ENCODE data around the gene C1orf94.

- TF ChIP-seq POLR2A (IDR thresholded peaks at IDR 0.05): no peak
- no peak for TF ChIP-seq CTCF (IDR thresholded peaks at IDR 0.05)
Measured at GRCh38 chr1:34190692-34191091, 14.0 kb downstream of the C1orf94 start.
